ENCODE data around the gene FBXL16. TPM values are rescaled to one million over a fixed set of nuclear protein-coding genes. Genes with fewer than 3 reads are reported as not detected.

Gene FBXL16
- total RNA-seq, 1 experiment from 2014 or later = 22.2 TPM

DNA sequence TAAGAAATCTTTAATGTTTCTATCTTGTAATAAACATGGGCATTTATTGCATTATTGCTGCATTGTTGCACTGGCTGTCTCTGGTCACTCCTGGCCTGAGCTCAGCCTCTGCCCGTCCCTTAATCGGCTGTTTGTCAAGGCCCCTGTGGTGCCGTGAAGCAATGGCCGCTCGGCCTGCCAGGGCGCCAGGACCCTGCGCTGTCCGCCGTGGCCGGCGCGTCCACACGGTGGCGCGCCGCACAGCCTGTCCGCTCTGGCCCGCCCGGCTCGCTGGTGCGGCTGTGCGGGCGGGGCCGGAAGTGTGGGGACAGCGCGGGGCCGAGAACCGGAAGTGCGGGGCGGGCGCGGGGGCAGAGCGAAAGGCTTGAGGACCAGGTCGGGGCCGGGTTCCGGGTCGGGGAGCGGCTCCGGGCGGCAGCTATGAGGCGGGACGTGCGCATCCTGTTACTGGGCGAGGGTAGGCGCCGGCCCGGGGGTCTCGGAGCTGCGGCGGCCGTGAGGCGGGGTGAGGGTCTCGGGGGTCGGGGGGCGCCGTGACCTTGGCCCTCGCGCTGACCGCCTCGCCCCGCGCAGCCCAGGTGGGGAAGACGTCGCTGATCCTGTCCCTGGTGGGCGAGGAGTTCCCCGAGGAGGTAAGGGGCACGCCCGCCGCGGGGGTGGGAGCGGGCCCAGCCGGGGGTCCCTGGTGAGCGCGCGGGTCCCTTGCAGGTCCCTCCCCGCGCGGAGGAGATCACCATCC, 37.7 kb downstream of the FBXL16 start, which contains the start of gene RHOT2:
Gene RHOT2 (plus strand): TSS at position 353 of the 739 bp plus-strand sequence. CDS start 68 bp downstream, at position 421.
- peak; percentile 77 to 97 for DNase-seq
- intact Hi-C loops (cut with micrococcal nuclease; ENCODE audit: unreplicated experiment) = loop anchor here (5.0 kb wide), 1 partner anchor 41 kb away; no protein-coding TSS in a partner anchor

GRCh38 chr16:667113-667779, 38.4 kb downstream of the FBXL16 start:
- intact Hi-C loops (cut with micrococcal nuclease; ENCODE audit: unreplicated experiment) = loop anchor here (5.0 kb wide), 1 partner anchor 40 kb away; no protein-coding TSS in a partner anchor
- Histone ChIP-seq H3K36me3 (ENCODE audit: low read depth) (no peaks in the 10 kb centered on the region), H2AFZ (no peak overlapping the region), H3K9me2 (ENCODE audit: insufficient read depth) (no peaks in the 10 kb centered on the region), H3K4me3 (no peak overlapping the region), H3K27ac (no peak overlapping the region), H3K27me3 (ENCODE audit: insufficient read depth, low read depth) (no peaks in the 10 kb centered on the region), H3K4me2 (peak overlapping the region; percentile 9), H3K79me2 (ENCODE audit: low read depth) (peaks cover 21% of the 10 kb centered on the region), H4K20me1 (ENCODE audit: insufficient read depth) (no peaks in the 10 kb centered on the region; the same call in 1 of the 2 replicates), H3K4me1 (replicated peaks; ENCODE audit: insufficient read depth) (peaks cover 9% of the 10 kb centered on the region; the same call in 1 of the 2 replicates), H3K9me3 (ENCODE audit: insufficient read depth, low read depth) (no peaks in the 10 kb centered on the region), H3F3A (ENCODE audit: insufficient read depth, low read depth) (peaks cover 16% of the 10 kb centered on the region; the same call in 1 of the 2 replicates)
- CTCF ChIA-PET = interaction anchor here (0.6 kb wide), 1 partner anchor 140 kb away, joined by 3 read pairs; no protein-coding TSS in a partner anchor
- DNase-seq = no peak
- POLR2A ChIA-PET (ENCODE audit: unreplicated experiment) = interaction anchor here (0.6 kb wide), 1 partner anchor 14 kb away, joined by 7 read pairs; no protein-coding TSS in a partner anchor
- BruUV-seq (replicated peaks) = no TSS peak
- TF ChIP-seq CTCF (conservative IDR thresholded peaks at IDR 0.05) = no peak
- TF ChIP-seq EZH2 (IDR thresholded peaks at IDR 0.05; ENCODE audit: low read depth) = no peak

More for the DNA sequence above, 37.7 kb downstream of the FBXL16 start, which contains the start of gene RHOT2:
- Histone ChIP-seq H3K36me3 (ENCODE audit: low read depth) (no peaks in the 10 kb centered on the region), H3K9me2 (ENCODE audit: insufficient read depth) (no peaks in the 10 kb centered on the region), H3K4me2 (peak within 1 kb of the TSS; percentile 96), H3K9me3 (ENCODE audit: insufficient read depth, low read depth) (no peaks in the 10 kb centered on the region), H3K79me2 (ENCODE audit: low read depth) (peaks cover 21% of the 10 kb centered on the region), H3K4me1 (replicated peaks; ENCODE audit: insufficient read depth) (peaks cover 9% of the 10 kb centered on the region; the same call in 1 of the 2 replicates), H3K27me3 (ENCODE audit: insufficient read depth, low read depth) (no peaks in the 10 kb centered on the region), H3K4me3 (peak within 1 kb of the TSS; percentile 88), H2AFZ (peak within 1 kb of the TSS; percentile 85), H4K20me1 (ENCODE audit: insufficient read depth) (no peaks in the 10 kb centered on the region; the same call in 1 of the 2 replicates), H3K27ac (0 out of 2 replicates have a peak within 1 kb of the TSS, but pooled peaks have one; percentile 16), H3F3A (ENCODE audit: insufficient read depth, low read depth) (peaks cover 16% of the 10 kb centered on the region; the same call in 1 of the 2 replicates)
- ChIA-PET POLR2A (ENCODE audit: unreplicated experiment) (interaction anchor here (0.6 kb wide), 1 partner anchor 14 kb away, joined by 7 read pairs; no protein-coding TSS in a partner anchor), CTCF (interaction anchor here (0.5 to 0.6 kb wide), 2 partner anchors 139 to 271 kb away, joined by 3 to 6 read pairs; partner anchors contain the start of gene NME4)
- no TSS peak for BruUV-seq (replicated peaks)
- TF ChIP-seq EZH2 (IDR thresholded peaks at IDR 0.05; ENCODE audit: low read depth) (no peak), CTCF (conservative IDR thresholded peaks at IDR 0.05) (peak; percentile 72)

- Histone ChIP-seq H4K20me1 (ENCODE audit: insufficient read depth) (no peaks in the 10 kb centered on the region; the same call in 1 of the 2 replicates), H2AFZ (no peak overlapping the region), H3F3A (ENCODE audit: insufficient read depth, low read depth) (peaks cover 16% of the 10 kb centered on the region; the same call in 1 of the 2 replicates), H3K27ac (no peak overlapping the region), H3K4me3 (no peak overlapping the region), H3K9me3 (ENCODE audit: insufficient read depth, low read depth) (no peaks in the 10 kb centered on the region), H3K27me3 (ENCODE audit: insufficient read depth, low read depth) (no peaks in the 10 kb centered on the region), H3K9me2 (ENCODE audit: insufficient read depth) (no peaks in the 10 kb centered on the region), H3K79me2 (ENCODE audit: low read depth) (peaks cover 21% of the 10 kb centered on the region), H3K36me3 (ENCODE audit: low read depth) (no peaks in the 10 kb centered on the region), H3K4me1 (replicated peaks; ENCODE audit: insufficient read depth) (peaks cover 9% of the 10 kb centered on the region; the same call in 1 of the 2 replicates), H3K4me2 (no peak overlapping the region)
- BruUV-seq (replicated peaks) = no TSS peak
- no peak for DNase-seq
- no peak for TF ChIP-seq EZH2 (IDR thresholded peaks at IDR 0.05; ENCODE audit: low read depth)
- no peak for TF ChIP-seq CTCF (conservative IDR thresholded peaks at IDR 0.05)
- POLR2A ChIA-PET (ENCODE audit: unreplicated experiment) = no interaction called here
- CTCF ChIA-PET = no interaction called here
- intact Hi-C loops (cut with micrococcal nuclease; ENCODE audit: unreplicated experiment) = loop anchor here (5.0 kb wide), 1 partner anchor 39 kb away; no protein-coding TSS in a partner anchor
These were observed 39.0 kb downstream of the FBXL16 start for GRCh38 chr16:666572-666971.

Measured in PC-9 (cell line).